ENCODE results near the gene PLIN5.

Gene PLIN5

GRCh38 chr19:4517451-4518057, 17.5 kb downstream of the PLIN5 start:
- ATAC-seq (replicated peaks) (no peak), DNase-seq (no peak)
- Mint-ChIP-seq H3K9me3 (no peaks in the 10 kb centered on the region), H3K27ac (no peak overlapping the region), H3K4me1 (no peaks in the 10 kb centered on the region), H3K36me3 (no peaks in the 10 kb centered on the region), H3K27me3 (peaks cover 5 to 15% of the 10 kb centered on the region in 2 donors), H3K4me3 (no peak overlapping the region)

GRCh38 chr19:4516939-4517300, 18.1 kb downstream of the PLIN5 start:
- Mint-ChIP-seq H3K36me3 (no peaks in the 10 kb centered on the region), H3K4me1 (no peaks in the 10 kb centered on the region), H3K4me3 (no peak overlapping the region), H3K27ac (no peak overlapping the region), H3K27me3 (peaks cover 5 to 15% of the 10 kb centered on the region in 2 donors), H3K9me3 (no peaks in the 10 kb centered on the region)
- ATAC-seq (replicated peaks): peak in 1 of 2 donors; percentile 33
- no peak for DNase-seq

GRCh38 chr19:4516199-4516938, 18.7 kb downstream of the PLIN5 start:
- no peak for DNase-seq
- peak in 1 of 2 donors; percentile 27 for ATAC-seq (replicated peaks)
- Mint-ChIP-seq H3K36me3 (no peaks in the 10 kb centered on the region), H3K4me1 (no peaks in the 10 kb centered on the region), H3K4me3 (no peak overlapping the region), H3K27me3 (peaks cover 5 to 13% of the 10 kb centered on the region in 2 donors), H3K27ac (no peak overlapping the region), H3K9me3 (no peaks in the 10 kb centered on the region)

GRCh38 chr19:4515732-4516131, 19.3 kb downstream of the PLIN5 start:
- DNase-seq (no peak), ATAC-seq (replicated peaks) (no peak)
- H3K4me3 Mint-ChIP-seq: no peak overlapping the region
- no peaks in the 10 kb centered on the region for H3K9me3 Mint-ChIP-seq
- H3K27ac Mint-ChIP-seq: no peak overlapping the region
- no peaks in the 10 kb centered on the region for H3K36me3 Mint-ChIP-seq
- H3K4me1 Mint-ChIP-seq: no peaks in the 10 kb centered on the region
- peaks cover 5 to 8% of the 10 kb centered on the region in 2 donors for H3K27me3 Mint-ChIP-seq

- ATAC-seq (replicated peaks) (no peak), DNase-seq (no peak)
- no peak overlapping the region for H3K4me3 Mint-ChIP-seq
- no peaks in the 10 kb centered on the region for H3K9me3 Mint-ChIP-seq
- peak overlapping the region; percentile 59 for H3K27ac Mint-ChIP-seq
- peaks cover 0 to 1% of the 10 kb centered on the region in 2 donors for H3K36me3 Mint-ChIP-seq
- H3K27me3 Mint-ChIP-seq: peaks cover 4 to 5% of the 10 kb centered on the region in 2 donors
- no peaks in the 10 kb centered on the region for H3K4me1 Mint-ChIP-seq
Measured at GRCh38 chr19:4513248-4513647, 21.8 kb downstream of the PLIN5 start.

GRCh38 chr19:4512070-4512469, 23.0 kb downstream of the PLIN5 start:
- Mint-ChIP-seq H3K9me3 (no peaks in the 10 kb centered on the region), H3K27me3 (peaks cover 2 to 5% of the 10 kb centered on the region in 2 donors), H3K4me1 (no peaks in the 10 kb centered on the region), H3K27ac (no peak overlapping the region), H3K4me3 (no peak overlapping the region), H3K36me3 (peaks cover 0 to 5% of the 10 kb centered on the region in 2 donors)
- DNase-seq: no peak
- no peak for ATAC-seq (replicated peaks)

- Mint-ChIP-seq H3K4me1 (no peaks in the 10 kb centered on the region), H3K9me3 (no peaks in the 10 kb centered on the region), H3K4me3 (no peak overlapping the region), H3K36me3 (peaks cover 4 to 8% of the 10 kb centered on the region in 2 donors), H3K27ac (no peak overlapping the region), H3K27me3 (peaks cover 0 to 5% of the 10 kb centered on the region in 2 donors)
- no peak for DNase-seq
- ATAC-seq (replicated peaks): no peak
Measured at GRCh38 chr19:4511300-4512054, 23.5 kb downstream of the PLIN5 start.

GRCh38 chr19:4510435-4511255, 24.4 kb downstream of the PLIN5 start:
- DNase-seq: no peak
- peaks cover 12 to 16% of the 10 kb centered on the region in 2 donors for H3K36me3 Mint-ChIP-seq
- H3K27me3 Mint-ChIP-seq: peaks cover 0 to 4% of the 10 kb centered on the region in 2 donors
- no peak overlapping the region for H3K27ac Mint-ChIP-seq
- no peak overlapping the region for H3K4me3 Mint-ChIP-seq
- peaks cover under 1 to 2% of the 10 kb centered on the region in 2 donors for H3K4me1 Mint-ChIP-seq
- ATAC-seq (replicated peaks): no peak
- peaks cover 0 to 1% of the 10 kb centered on the region in 2 donors for H3K9me3 Mint-ChIP-seq

- Mint-ChIP-seq H3K27me3 (no peaks in the 10 kb centered on the region), H3K27ac (no peak overlapping the region), H3K36me3 (peaks cover 29 to 32% of the 10 kb centered on the region in 2 donors), H3K9me3 (peaks cover 0 to 1% of the 10 kb centered on the region in 2 donors), H3K4me3 (no peak overlapping the region), H3K4me1 (peaks cover 2 to 12% of the 10 kb centered on the region in 2 donors)
- ATAC-seq (replicated peaks) (no peak), DNase-seq (no peak)
Measured at GRCh38 chr19:4508698-4509097, 26.3 kb downstream of the PLIN5 start.

- Mint-ChIP-seq H3K27ac (peak overlapping the region; percentile 25), H3K27me3 (no peaks in the 10 kb centered on the region), H3K9me3 (peaks cover 0 to 1% of the 10 kb centered on the region in 2 donors), H3K4me3 (no peak overlapping the region), H3K36me3 (peaks cover 29 to 33% of the 10 kb centered on the region in 2 donors), H3K4me1 (peaks cover 2 to 12% of the 10 kb centered on the region in 2 donors)
- ATAC-seq (replicated peaks): no peak
- DNase-seq: no peak
Measured at GRCh38 chr19:4507804-4508203, 27.2 kb downstream of the PLIN5 start.

- H3K4me1 Mint-ChIP-seq: peaks cover 2 to 12% of the 10 kb centered on the region in 2 donors
- H3K27me3 Mint-ChIP-seq: no peaks in the 10 kb centered on the region
- DNase-seq (no peak), ATAC-seq (replicated peaks) (no peak)
- H3K9me3 Mint-ChIP-seq: peaks cover 0 to 1% of the 10 kb centered on the region in 2 donors
- no peak overlapping the region for H3K27ac Mint-ChIP-seq
- peaks cover 31 to 35% of the 10 kb centered on the region in 2 donors for H3K36me3 Mint-ChIP-seq
- H3K4me3 Mint-ChIP-seq: no peak overlapping the region
Measured at GRCh38 chr19:4507150-4507452, 27.9 kb downstream of the PLIN5 start.

GRCh38 chr19:4506449-4507149, 28.4 kb downstream of the PLIN5 start:
- Mint-ChIP-seq H3K4me1 (peaks cover 2 to 12% of the 10 kb centered on the region in 2 donors), H3K36me3 (peaks cover 32 to 35% of the 10 kb centered on the region in 2 donors), H3K4me3 (no peak overlapping the region), H3K9me3 (peaks cover 0 to 1% of the 10 kb centered on the region in 2 donors), H3K27ac (no peak overlapping the region), H3K27me3 (no peaks in the 10 kb centered on the region)
- ATAC-seq (replicated peaks): no peak
- DNase-seq: no peak

GRCh38 chr19:4505570-4506448, 29.2 kb downstream of the PLIN5 start:
- H3K4me3 Mint-ChIP-seq: no peak overlapping the region
- peaks cover 2 to 12% of the 10 kb centered on the region in 2 donors for H3K4me1 Mint-ChIP-seq
- ATAC-seq (replicated peaks) (no peak), DNase-seq (no peak)
- peaks cover 32 to 37% of the 10 kb centered on the region in 2 donors for H3K36me3 Mint-ChIP-seq
- H3K9me3 Mint-ChIP-seq: peaks cover 0 to 1% of the 10 kb centered on the region in 2 donors
- peak overlapping the region; percentile 4 for H3K27ac Mint-ChIP-seq
- H3K27me3 Mint-ChIP-seq: no peaks in the 10 kb centered on the region

Data from stimulated activated naive B cell treated with anti-CD40 and anti-IgM and Interleukin-4, amounts not matched to agents 10 μg/mL and 1 μg/mL and 100 μg/mL, for 72 hours (primary cell).